ENCODE results near the gene MEG3. TPM values are rescaled to one million over a fixed set of nuclear protein-coding genes. Genes with fewer than 3 reads are reported as not detected.

Gene MEG3
- total RNA-seq, 2 donors from 2014 or later, result 5.3 to 15.3 TPM

GRCh38 chr14:100906420-100906819, 80.5 kb downstream of the MEG3 start:
- H3K4me3 ChIP-seq (ENCODE audit: low read length), result no peak overlapping the region
- H3K9me3 Mint-ChIP-seq, result peaks cover 11% of the 10 kb centered on the region
- H3K36me3 Mint-ChIP-seq (ENCODE audit: low read depth), result peaks cover 2% of the 10 kb centered on the region
- no peaks in the 10 kb centered on the region for H3K36me3 ChIP-seq (ENCODE audit: control insufficient read depth, insufficient read depth, low read length)
- no peak overlapping the region for H3K4me3 Mint-ChIP-seq
- DNase-seq, result peak; percentile 76
- peaks cover 10% of the 10 kb centered on the region for H3K4me1 ChIP-seq (ENCODE audit: control insufficient read depth, insufficient read depth, low read length)
- peaks cover 20% of the 10 kb centered on the region for H3K4me1 Mint-ChIP-seq
- peaks cover 36% of the 10 kb centered on the region for H3K27me3 Mint-ChIP-seq (ENCODE audit: insufficient read depth)
- no peaks in the 10 kb centered on the region for H3K27me3 ChIP-seq (ENCODE audit: control insufficient read depth, insufficient read depth, low read length, poor library complexity, severe bottlenecking)
- H3K27ac Mint-ChIP-seq, result no peak overlapping the region
- WGBS, 2 experiments (ENCODE audit: insufficient coverage in 1 of 2, insufficient read length in 1 of 2), result 53 to 76% methylated on average over 3 to 6 of the region's 6 CpGs
- H3K9ac ChIP-seq (ENCODE audit: extremely low read depth, low read length, poor library complexity, severe bottlenecking), result no peak overlapping the region
- TF ChIP-seq, protein P1, sequence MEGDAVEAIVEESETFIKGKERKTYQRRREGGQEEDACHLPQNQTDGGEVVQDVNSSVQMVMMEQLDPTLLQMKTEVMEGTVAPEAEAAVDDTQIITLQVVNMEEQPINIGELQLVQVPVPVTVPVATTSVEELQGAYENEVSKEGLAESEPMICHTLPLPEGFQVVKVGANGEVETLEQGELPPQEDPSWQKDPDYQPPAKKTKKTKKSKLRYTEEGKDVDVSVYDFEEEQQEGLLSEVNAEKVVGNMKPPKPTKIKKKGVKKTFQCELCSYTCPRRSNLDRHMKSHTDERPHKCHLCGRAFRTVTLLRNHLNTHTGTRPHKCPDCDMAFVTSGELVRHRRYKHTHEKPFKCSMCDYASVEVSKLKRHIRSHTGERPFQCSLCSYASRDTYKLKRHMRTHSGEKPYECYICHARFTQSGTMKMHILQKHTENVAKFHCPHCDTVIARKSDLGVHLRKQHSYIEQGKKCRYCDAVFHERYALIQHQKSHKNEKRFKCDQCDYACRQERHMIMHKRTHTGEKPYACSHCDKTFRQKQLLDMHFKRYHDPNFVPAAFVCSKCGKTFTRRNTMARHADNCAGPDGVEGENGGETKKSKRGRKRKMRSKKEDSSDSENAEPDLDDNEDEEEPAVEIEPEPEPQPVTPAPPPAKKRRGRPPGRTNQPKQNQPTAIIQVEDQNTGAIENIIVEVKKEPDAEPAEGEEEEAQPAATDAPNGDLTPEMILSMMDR (conservative IDR thresholded peaks at IDR 0.05), result peak; percentile 81
- peaks cover 29% of the 10 kb centered on the region for H3K9me3 ChIP-seq (ENCODE audit: control insufficient read depth, low read length)
- no peak overlapping the region for H3K27ac ChIP-seq (ENCODE audit: low read depth, low read length)

GRCh38 chr14:100907240-100907639, 81.3 kb downstream of the MEG3 start:
- H3K36me3 Mint-ChIP-seq (ENCODE audit: low read depth), result no peaks in the 10 kb centered on the region
- H3K27ac Mint-ChIP-seq, result no peak overlapping the region
- Histone ChIP-seq H3K27ac (ENCODE audit: low read depth, low read length) (no peak overlapping the region), H3K4me3 (ENCODE audit: low read length) (no peak overlapping the region), H3K4me1 (ENCODE audit: control insufficient read depth, insufficient read depth, low read length) (peaks cover 10% of the 10 kb centered on the region), H3K27me3 (ENCODE audit: control insufficient read depth, insufficient read depth, low read length, poor library complexity, severe bottlenecking) (no peaks in the 10 kb centered on the region), H3K36me3 (ENCODE audit: control insufficient read depth, insufficient read depth, low read length) (no peaks in the 10 kb centered on the region), H3K9me3 (ENCODE audit: control insufficient read depth, low read length) (peaks cover 22% of the 10 kb centered on the region), H3K9ac (ENCODE audit: extremely low read depth, low read length, poor library complexity, severe bottlenecking) (no peak overlapping the region)
- TF ChIP-seq, protein P1 (conservative IDR thresholded peaks at IDR 0.05), result no peak
- whole genome bisulfite sequencing, 2 experiments (ENCODE audit: insufficient coverage in 1 of 2, insufficient read length in 1 of 2), result 88 to 91% methylated on average over 6 to 8 of the region's 8 CpGs
- H3K4me3 Mint-ChIP-seq, result no peak overlapping the region
- peaks cover 11% of the 10 kb centered on the region for H3K9me3 Mint-ChIP-seq
- H3K4me1 Mint-ChIP-seq, result peaks cover 16% of the 10 kb centered on the region
- peaks cover 34% of the 10 kb centered on the region for H3K27me3 Mint-ChIP-seq (ENCODE audit: insufficient read depth)
- DNase-seq, result no peak

GRCh38 chr14:100909439-100909838, 83.5 kb downstream of the MEG3 start:
- no peaks in the 10 kb centered on the region for H3K36me3 Mint-ChIP-seq (ENCODE audit: low read depth)
- Histone ChIP-seq H3K9ac (ENCODE audit: extremely low read depth, low read length, poor library complexity, severe bottlenecking) (no peak overlapping the region), H3K36me3 (ENCODE audit: control insufficient read depth, insufficient read depth, low read length) (no peaks in the 10 kb centered on the region), H3K27ac (ENCODE audit: low read depth, low read length) (no peak overlapping the region), H3K9me3 (ENCODE audit: control insufficient read depth, low read length) (peaks cover 22% of the 10 kb centered on the region), H3K27me3 (ENCODE audit: control insufficient read depth, insufficient read depth, low read length, poor library complexity, severe bottlenecking) (peaks cover 7% of the 10 kb centered on the region), H3K4me3 (ENCODE audit: low read length) (no peak overlapping the region), H3K4me1 (ENCODE audit: control insufficient read depth, insufficient read depth, low read length) (no peaks in the 10 kb centered on the region)
- peaks cover 4% of the 10 kb centered on the region for H3K4me1 Mint-ChIP-seq
- H3K27me3 Mint-ChIP-seq (ENCODE audit: insufficient read depth), result peaks cover 21% of the 10 kb centered on the region
- H3K4me3 Mint-ChIP-seq, result no peak overlapping the region
- WGBS, 2 experiments (ENCODE audit: insufficient coverage in 1 of 2, insufficient read length in 1 of 2), result 89 to 96% methylated on average over 5 to 9 of the region's 9 CpGs
- no peak overlapping the region for H3K27ac Mint-ChIP-seq
- peaks cover 11% of the 10 kb centered on the region for H3K9me3 Mint-ChIP-seq
- TF ChIP-seq, protein P1 (conservative IDR thresholded peaks at IDR 0.05), result no peak
- DNase-seq, result no peak

Small RNA genes lying within 50 kb of the gene (microRNA-seq; reads per million reads assigned to microRNA genes)
- gene MIR127 (ENCODE audit: borderline microRNAs expressed) (12.8 reads per million, percentile 49 among the genes with 10 or more reads in this experiment), gene MIR136 (ENCODE audit: borderline microRNAs expressed) (0.59 reads per million), gene MIR2392 (ENCODE audit: borderline microRNAs expressed) (not detected), gene MIR337 (ENCODE audit: borderline microRNAs expressed) (4.0 reads per million, percentile 27 among the genes with 10 or more reads in this experiment), gene MIR431 (ENCODE audit: borderline microRNAs expressed) (5.8 reads per million, percentile 35 among the genes with 10 or more reads in this experiment), gene MIR432 (ENCODE audit: borderline microRNAs expressed) (2.2 reads per million, percentile 13 among the genes with 10 or more reads in this experiment), gene MIR433 (ENCODE audit: borderline microRNAs expressed) (0.59 reads per million), gene MIR493 (ENCODE audit: borderline microRNAs expressed) (2.5 reads per million, percentile 16 among the genes with 10 or more reads in this experiment), gene MIR665 (ENCODE audit: borderline microRNAs expressed) (not detected)

Other genes starting within 250 kb of the MEG3 start
- gene BEGAIN, start 238.7 kb upstream of the MEG3 start, total RNA-seq, result 1 to 10 TPM in 1 of 2 donors, under 1 TPM in 1; 0.91 to 1.3 TPM
- 100 to 1,000 TPM in 1 of 2 donors, 10 to 100 TPM in 1; 78.3 to 117 TPM for gene DLK1, start 99.2 kb upstream of the MEG3 start, total RNA-seq
- 1 to 10 TPM in 1 of 2 donors, under 1 TPM in 1; 0.86 to 2.0 TPM for gene RTL1, start 77.6 kb downstream of the MEG3 start, total RNA-seq